ENCODE data around the gene ORC3. TPM values are rescaled to one million over a fixed set of nuclear protein-coding genes. Genes with fewer than 3 reads are reported as not detected.
A peak's percentile ranks its signal among the peaks of the same experiment; 100 is the strongest.
"Not testable (repeated sequence)": the region's sequence is repeated elsewhere in the genome, so short reads cannot be mapped to it uniquely, and the experiment has no call there.

Gene ORC3
- total RNA-seq, 3 donors from 2014 or later = 22.6 to 32.6 (median 26.6) TPM

GRCh38 chr6:87590990-87591389, 1.1 kb downstream of the ORC3 start:
- TF ChIP-seq POLR2A (IDR thresholded peaks at IDR 0.05) (no peak), POLR2AphosphoS5 (IDR thresholded peaks at IDR 0.05) (no peak), CTCF (IDR thresholded peaks at IDR 0.05) (no peak)
- no peak for DNase-seq (ENCODE audit: low spot score in 2 of 2)
- intact Hi-C loops (cut with DNase I; ENCODE audit: low total_unique reads) = no loop called here
- H3K9me3 ChIP-seq = no peaks in the 10 kb centered on the region
- H3K4me1 ChIP-seq = peaks cover 0 to 6% of the 10 kb centered on the region in 2 donors
- H3K4me3 ChIP-seq = peak overlapping the region; percentile 72 to 88 (median 87)
- H3K27me3 ChIP-seq = no peaks in the 10 kb centered on the region
- H3K36me3 ChIP-seq = no peaks in the 10 kb centered on the region
- H3K27ac ChIP-seq = no peak overlapping the region

GRCh38 chr6:87600576-87600975, 10.6 kb downstream of the ORC3 start:
- H3K9me3 ChIP-seq = no peaks in the 10 kb centered on the region
- no peaks in the 10 kb centered on the region for H3K36me3 ChIP-seq
- intact Hi-C loops (cut with DNase I; ENCODE audit: low total_unique reads) = no loop called here
- H3K4me1 ChIP-seq = no peaks in the 10 kb centered on the region
- no peak for TF ChIP-seq POLR2A (IDR thresholded peaks at IDR 0.05)
- no peak for TF ChIP-seq CTCF (IDR thresholded peaks at IDR 0.05)
- no peak for DNase-seq (ENCODE audit: low spot score in 2 of 2)
- no peak overlapping the region for H3K27ac ChIP-seq
- no peak overlapping the region for H3K4me3 ChIP-seq
- H3K27me3 ChIP-seq = no peaks in the 10 kb centered on the region

- Histone ChIP-seq H3K4me1 (no peaks in the 10 kb centered on the region), H3K36me3 (no peaks in the 10 kb centered on the region), H3K4me3 (no peak overlapping the region), H3K27ac (no peak overlapping the region), H3K27me3 (no peaks in the 10 kb centered on the region), H3K9me3 (no peaks in the 10 kb centered on the region)
- intact Hi-C loops (cut with DNase I; ENCODE audit: low total_unique reads) = no loop called here
- no peak for TF ChIP-seq POLR2A (IDR thresholded peaks at IDR 0.05)
- TF ChIP-seq POLR2AphosphoS5 (IDR thresholded peaks at IDR 0.05) = no peak
- no peak for TF ChIP-seq CTCF (IDR thresholded peaks at IDR 0.05)
- no peak for DNase-seq (ENCODE audit: low spot score in 2 of 2)
Measured at GRCh38 chr6:87606199-87606598, 16.3 kb downstream of the ORC3 start.

GRCh38 chr6:87608802-87609201, 18.9 kb downstream of the ORC3 start:
- intact Hi-C loops (cut with DNase I; ENCODE audit: low total_unique reads) = no loop called here

GRCh38 chr6:87613018-87613417, 23.1 kb downstream of the ORC3 start:
- intact Hi-C loops (cut with DNase I; ENCODE audit: low total_unique reads) = not testable (repeated sequence)

More at GRCh38 chr6:87608802-87609201, 18.9 kb downstream of the ORC3 start:
- no peaks in the 10 kb centered on the region for H3K9me3 ChIP-seq
- no peak for DNase-seq (ENCODE audit: low spot score in 2 of 2)
- H3K4me1 ChIP-seq = no peaks in the 10 kb centered on the region
- peaks cover 9% of the 10 kb centered on the region for H3K36me3 ChIP-seq
- H3K4me3 ChIP-seq = no peak overlapping the region
- no peaks in the 10 kb centered on the region for H3K27me3 ChIP-seq
- no peak overlapping the region for H3K27ac ChIP-seq
- no peak for TF ChIP-seq POLR2A (IDR thresholded peaks at IDR 0.05)
- no peak for TF ChIP-seq CTCF (IDR thresholded peaks at IDR 0.05)
- TF ChIP-seq POLR2AphosphoS5 (IDR thresholded peaks at IDR 0.05) = no peak

GRCh38 chr6:87617405-87617804, 27.5 kb downstream of the ORC3 start:
- Histone ChIP-seq H3K36me3 (peaks cover 2% of the 10 kb centered on the region), H3K4me3 (no peak overlapping the region), H3K27me3 (no peaks in the 10 kb centered on the region), H3K4me1 (no peaks in the 10 kb centered on the region), H3K9me3 (no peaks in the 10 kb centered on the region), H3K27ac (no peak overlapping the region)
- intact Hi-C loops (cut with DNase I; ENCODE audit: low total_unique reads) = no loop called here
- TF ChIP-seq POLR2A (IDR thresholded peaks at IDR 0.05) = no peak
- TF ChIP-seq POLR2AphosphoS5 (IDR thresholded peaks at IDR 0.05) = no peak
- TF ChIP-seq CTCF (IDR thresholded peaks at IDR 0.05) = no peak
- DNase-seq (ENCODE audit: low spot score in 2 of 2) = no peak

More at GRCh38 chr6:87613018-87613417, 23.1 kb downstream of the ORC3 start:
- not testable (repeated sequence) for H3K4me3 ChIP-seq; H3K36me3 ChIP-seq; H3K9me3 ChIP-seq; DNase-seq (ENCODE audit: low spot score in 2 of 2); H3K27me3 ChIP-seq; H3K27ac ChIP-seq; H3K4me1 ChIP-seq
